Measurements from ENCODE around the gene SLC26A1. TPM values are rescaled to one million over a fixed set of nuclear protein-coding genes. Genes with fewer than 3 reads are reported as not detected.
"Not testable (repeated sequence)": the region's sequence is repeated elsewhere in the genome, so short reads cannot be mapped to it uniquely, and the experiment has no call there.

The SLC26A1 gene
- total RNA-seq, 4 donors from 2014 or later = 0.15 to 0.61 (median 0.19) TPM; not detected in 1

- no peak for TF ChIP-seq POLR2A (IDR thresholded peaks at IDR 0.05)
- no peak for TF ChIP-seq CTCF (IDR thresholded peaks at IDR 0.05)
- no peak for DNase-seq (ENCODE audit: low spot score in 2 of 2)
- no peak overlapping the region for H3K4me3 ChIP-seq (ENCODE audit: low read depth, poor library complexity, severe bottlenecking)
- WGBS, 2 donors = 66 to 73% methylated on average over 3 to 18 of the region's 18 CpGs
- intact Hi-C loops (cut with DNase I; ENCODE audit: low total_unique reads) = no loop called here
Measured at GRCh38 chr4:999882-1000425, 6.8 kb upstream of the SLC26A1 start.

- DNase-seq (ENCODE audit: low spot score in 2 of 2); H3K4me3 ChIP-seq (ENCODE audit: low read depth, poor library complexity, severe bottlenecking); intact Hi-C loops (cut with DNase I; ENCODE audit: low total_unique reads): not testable (repeated sequence)
- 40 to 50% methylated on average over 17 to 21 of the region's 21 CpGs for WGBS, 2 donors
Measured at GRCh38 chr4:999240-999863, 6.1 kb upstream of the SLC26A1 start.

GRCh38 chr4:998096-998691, 5.0 kb upstream of the SLC26A1 start:
- intact Hi-C loops (cut with DNase I; ENCODE audit: low total_unique reads) = no loop called here
- no peak for TF ChIP-seq CTCF (IDR thresholded peaks at IDR 0.05)
- no peak for TF ChIP-seq POLR2A (IDR thresholded peaks at IDR 0.05)
- no peak for DNase-seq (ENCODE audit: low spot score in 2 of 2)
- 23 to 33% methylated on average over 12 of the region's 12 CpGs for WGBS, 2 donors
- no peak overlapping the region for H3K4me3 ChIP-seq (ENCODE audit: low read depth, poor library complexity, severe bottlenecking)

- DNase-seq (ENCODE audit: low spot score in 2 of 2) = no peak
- 0 to 1% methylated on average over 5 to 19 of the region's 68 CpGs for WGBS, 2 donors
- no peak overlapping the region for H3K4me3 ChIP-seq (ENCODE audit: low read depth, poor library complexity, severe bottlenecking)
- TF ChIP-seq CTCF (IDR thresholded peaks at IDR 0.05) = no peak
- TF ChIP-seq POLR2A (IDR thresholded peaks at IDR 0.05) = no peak
- intact Hi-C loops (cut with DNase I; ENCODE audit: low total_unique reads) = no loop called here
Measured at GRCh38 chr4:997375-998071, 4.3 kb upstream of the SLC26A1 start.

GRCh38 chr4:996997-997374, 3.8 kb upstream of the SLC26A1 start:
- 5 to 8% methylated on average over 14 to 15 of the region's 25 CpGs for WGBS, 2 donors
- no peak for TF ChIP-seq CTCF (IDR thresholded peaks at IDR 0.05)
- no peak for TF ChIP-seq POLR2A (IDR thresholded peaks at IDR 0.05)
- no peak overlapping the region for H3K4me3 ChIP-seq (ENCODE audit: low read depth, poor library complexity, severe bottlenecking)
- no peak for DNase-seq (ENCODE audit: low spot score in 2 of 2)
- intact Hi-C loops (cut with DNase I; ENCODE audit: low total_unique reads) = no loop called here

Data from lower leg skin (tissue), 4 donors.